Fibroblast of lung (primary cell): Measurements from ENCODE around the gene DCAF11.

Source experiments
- CTCF ChIP-seq, 2 donors: IDR thresholded peaks in 1 of 2; conservative IDR thresholded peaks in 1 of 2; 1 replicate in 1 of 2; 2 replicates in 1 of 2; pipeline ENCODE4 v1.5.1; 2011 to 2012; ENCODE audit warnings: low read length in 2 of 2, control low read depth in 1 of 2, inconsistent platforms in 1 of 2, low read depth in 1 of 2, mild to moderate bottlenecking in 1 of 2
- EZH2 ChIP-seq: IDR thresholded peaks from 2 replicates; pipeline ENCODE4 v1.5.1; 2012; ENCODE audit warnings: low read length, control low read depth, mild to moderate bottlenecking; ENCODE audit errors: missing control alignments

- TF ChIP-seq CTCF (conservative IDR thresholded peaks at IDR 0.05 in 1 of 2, IDR thresholded peaks at IDR 0.05 in 1 of 2; ENCODE audit: low read depth in 1 of 2, low read length in 2 of 2) (no peak), EZH2 (no peak)
Observed at GRCh38 chr14:24076302-24076601, 38.3 kb upstream of the DCAF11 start.
